Measurements from ENCODE around the gene XAB2.

DNA sequence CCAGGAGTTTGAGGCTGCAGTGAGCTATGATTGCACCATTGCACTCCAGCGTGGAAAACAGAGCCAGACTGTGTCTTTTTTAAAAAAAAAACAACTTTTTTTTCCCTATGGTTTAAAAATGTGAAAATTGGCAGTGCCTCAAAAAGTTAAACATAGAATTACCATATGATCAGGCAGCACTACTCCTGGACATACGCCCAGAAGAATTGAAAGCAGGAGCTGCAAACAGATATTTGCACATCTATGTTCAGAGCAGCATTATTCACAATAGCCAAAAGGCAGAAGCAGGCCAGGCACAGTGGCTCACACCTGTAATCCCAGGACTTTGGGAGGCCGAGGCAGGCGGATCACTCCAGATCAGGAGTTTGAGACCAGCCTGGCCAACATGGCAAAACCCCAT is 35.7 kb upstream of the XAB2 start:
- TF ChIP-seq POLR2A (IDR thresholded peaks at IDR 0.05): no peak
- TF ChIP-seq, protein P1, sequence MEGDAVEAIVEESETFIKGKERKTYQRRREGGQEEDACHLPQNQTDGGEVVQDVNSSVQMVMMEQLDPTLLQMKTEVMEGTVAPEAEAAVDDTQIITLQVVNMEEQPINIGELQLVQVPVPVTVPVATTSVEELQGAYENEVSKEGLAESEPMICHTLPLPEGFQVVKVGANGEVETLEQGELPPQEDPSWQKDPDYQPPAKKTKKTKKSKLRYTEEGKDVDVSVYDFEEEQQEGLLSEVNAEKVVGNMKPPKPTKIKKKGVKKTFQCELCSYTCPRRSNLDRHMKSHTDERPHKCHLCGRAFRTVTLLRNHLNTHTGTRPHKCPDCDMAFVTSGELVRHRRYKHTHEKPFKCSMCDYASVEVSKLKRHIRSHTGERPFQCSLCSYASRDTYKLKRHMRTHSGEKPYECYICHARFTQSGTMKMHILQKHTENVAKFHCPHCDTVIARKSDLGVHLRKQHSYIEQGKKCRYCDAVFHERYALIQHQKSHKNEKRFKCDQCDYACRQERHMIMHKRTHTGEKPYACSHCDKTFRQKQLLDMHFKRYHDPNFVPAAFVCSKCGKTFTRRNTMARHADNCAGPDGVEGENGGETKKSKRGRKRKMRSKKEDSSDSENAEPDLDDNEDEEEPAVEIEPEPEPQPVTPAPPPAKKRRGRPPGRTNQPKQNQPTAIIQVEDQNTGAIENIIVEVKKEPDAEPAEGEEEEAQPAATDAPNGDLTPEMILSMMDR (IDR thresholded peaks at IDR 0.05): no peak
